ENCODE results near the gene TCEAL1. TPM values are rescaled to one million over a fixed set of nuclear protein-coding genes. Genes with fewer than 3 reads are reported as not detected.

The TCEAL1 gene
- total RNA-seq, 1 experiment from 2014 or later = not detected

DNA sequence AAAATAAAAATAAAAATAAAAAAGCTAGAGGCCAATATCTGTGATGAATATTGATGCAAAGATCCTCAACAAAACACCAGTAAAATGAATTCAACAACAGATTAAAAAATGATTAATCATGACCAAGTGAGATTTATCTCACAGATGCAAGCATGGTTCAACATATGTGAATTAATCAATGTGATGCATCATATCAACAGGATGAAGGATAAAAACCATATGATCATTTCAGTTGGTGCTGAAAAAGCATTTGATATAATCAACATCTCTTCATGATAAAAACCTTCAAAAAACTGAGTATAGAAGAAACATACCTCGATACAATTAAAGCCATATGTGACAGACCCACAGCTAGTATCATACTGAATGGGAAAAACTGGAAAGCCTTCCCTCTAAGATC is 18.9 kb downstream of the TCEAL1 start:
- Histone ChIP-seq H4K20me1 (ENCODE audit: insufficient read depth) (no peaks in the 10 kb centered on the region), H3K79me2 (ENCODE audit: insufficient read depth, low read length) (no peaks in the 10 kb centered on the region), H3K27me3 (ENCODE audit: insufficient read depth, low read length) (no peaks in the 10 kb centered on the region), H3K4me3 (replicated peaks in 1 of 2; ENCODE audit: low read depth in 1 of 2, low read length in 2 of 2) (no peak overlapping the region), H3K9me2 (ENCODE audit: insufficient read depth) (no peaks in the 10 kb centered on the region), H3K4me1 (ENCODE audit: control insufficient read depth in 1 of 2, insufficient read depth in 2 of 2, low read length in 2 of 2) (no peaks in the 10 kb centered on the region), H3K9me3 (ENCODE audit: control insufficient read depth in 1 of 2, insufficient read depth in 1 of 2, low read depth in 1 of 2, low read length in 2 of 2) (no peaks in the 10 kb centered on the region), H3K36me3 (ENCODE audit: control insufficient read depth in 1 of 2, insufficient read depth in 2 of 2, low read length in 2 of 2) (no peaks in the 10 kb centered on the region), H3K27ac (ENCODE audit: low read depth, low read length) (no peak overlapping the region), H3K9ac (ENCODE audit: low read length) (no peak overlapping the region), H3K4me2 (ENCODE audit: low read length) (no peak overlapping the region), H2AFZ (ENCODE audit: low read depth, low read length, poor library complexity, severe bottlenecking) (no peak overlapping the region)
- ChIA-PET POLR2A (no interaction called here), CTCF (no interaction called here), RAD21 (ENCODE audit: low non-redundant PET in 1 of 2, low total read pairs in 2 of 2, uncharacterized antibody in 2 of 2, unreplicated experiment in 2 of 2) (no interaction called here)
- ATAC-seq (no peak), DNase-seq (ENCODE audit: low read depth, low spot score) (no peak)
- intact Hi-C loops (cut with micrococcal nuclease) = no loop called here
- no TSS peak for BruUV-seq (replicated peaks)
- TF ChIP-seq ZNF274 (IDR thresholded peaks at IDR 0.05; ENCODE audit: low read depth, low read length) = no peak
- TF ChIP-seq TCF7L2 (IDR thresholded peaks at IDR 0.05; ENCODE audit: borderline replicate concordance, extremely low read depth, insufficient read depth, insufficient read length) = no peak
- TF ChIP-seq EGR1 (IDR thresholded peaks at IDR 0.05; ENCODE audit: low read depth) = no peak
- no peak for TF ChIP-seq CBX3 (IDR thresholded peaks at IDR 0.05; ENCODE audit: low read depth)
- no peak for TF ChIP-seq CEBPB (IDR thresholded peaks at IDR 0.05; ENCODE audit: low read depth)
- TF ChIP-seq, protein P1, sequence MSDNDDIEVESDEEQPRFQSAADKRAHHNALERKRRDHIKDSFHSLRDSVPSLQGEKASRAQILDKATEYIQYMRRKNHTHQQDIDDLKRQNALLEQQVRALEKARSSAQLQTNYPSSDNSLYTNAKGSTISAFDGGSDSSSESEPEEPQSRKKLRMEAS (IDR thresholded peaks at IDR 0.05) = no peak
- no peak for TF ChIP-seq RAD21 (IDR thresholded peaks at IDR 0.05; ENCODE audit: low read depth)
- no peak for TF ChIP-seq SRF (IDR thresholded peaks at IDR 0.05; ENCODE audit: low read depth)
- TF ChIP-seq EZH2 (IDR thresholded peaks at IDR 0.05) = no peak
- TF ChIP-seq ELF1 (IDR thresholded peaks at IDR 0.05; ENCODE audit: borderline replicate concordance, low read depth) = no peak
- no peak for TF ChIP-seq JUND (IDR thresholded peaks at IDR 0.05)
- no peak for TF ChIP-seq SIN3A (IDR thresholded peaks at IDR 0.05; ENCODE audit: low read depth)
- TF ChIP-seq FOSL1 (IDR thresholded peaks at IDR 0.05; ENCODE audit: low read depth) = no peak
- TF ChIP-seq SP1 (IDR thresholded peaks at IDR 0.05; ENCODE audit: low read depth) = no peak
- TF ChIP-seq ATF3 (IDR thresholded peaks at IDR 0.05) = no peak
- TF ChIP-seq ZFX (IDR thresholded peaks at IDR 0.05) = no peak
